HCT116 (cell line): ENCODE measurements around the gene ANO6. TPM values are rescaled to one million over a fixed set of nuclear protein-coding genes. Genes with fewer than 3 reads are reported as not detected.

Source experiments
- ATAC-seq: fragments of 200-7000 bp; cut with Tn5 transposase; 2 replicates; pipeline ENCODE4 v1.9.1; 2020; ENCODE audit warnings: mild to moderate bottlenecking, moderate library complexity
- BruUV-seq: library from RNA; stranded (reverse); fragments of 400-500 nt; replicated peaks from 2 replicates; lab custom pipeline; 2021; lab: Mats Ljungman, UMichigan
- CTCF ChIA-PET: fragments of 300-600 bp; sonication (Branson Sonifier 250); formaldehyde crosslinking; loops from one replicate; lab custom pipeline; 2021; ENCODE audit warnings: antibody characterized with exemption; lab: Charles Lee
- POLR2A ChIA-PET: fragments of 300-600, 350-600 bp; sonication (Branson Sonifier 250); formaldehyde crosslinking; loops from one replicate; lab custom pipeline; 2021; ENCODE audit warnings: antibody characterized with exemption; lab: Charles Lee
- RAD21 ChIA-PET, 2 experiments: fragments of 300-600 bp; sonication (Branson Sonifier 250); formaldehyde crosslinking; loops; one replicate each; lab custom pipeline; 2023; ENCODE audit warnings: low total read pairs in 2 of 2; ENCODE audit not compliant: uncharacterized antibody in 2 of 2, unreplicated experiment in 2 of 2, low non-redundant PET in 1 of 2; lab: Charles Lee
- DNase-seq: peaks from one replicate; pipeline ENCODE4 v3.0.0-alpha.2; 2010; ENCODE audit warnings: low read depth, low spot score
- H2AFZ ChIP-seq: fragments of 200-600 bp; shearing (Covaris generic), sonication (generic); 2 replicates; pipeline ENCODE4 v1.6.1; 2017; ENCODE audit warnings: low read depth, mixed run types, mixed read lengths, antibody characterized with exemption, low read length; ENCODE audit not compliant: poor library complexity, severe bottlenecking
- H3K27ac ChIP-seq: 2 replicates; pipeline ENCODE4 v1.5.1; 2012; ENCODE audit warnings: low read depth, low read length
- H3K27me3 ChIP-seq: fragments of 200-600 bp; sonication (generic); 2 replicates; pipeline ENCODE4 v1.6.1; 2016; ENCODE audit warnings: mixed run types, low read length, mixed read lengths; ENCODE audit not compliant: insufficient read depth
- H3K36me3 ChIP-seq, 2 experiments: fragments of 200-500 bp in 1 of 2; fragments of 200-600 bp in 1 of 2; sonication (Bioruptor generic) in 1 of 2; sonication (generic) in 1 of 2; 2 replicates each; pipeline versions ENCODE4 v1.5.1 to v1.6.1; 2014 to 2016; ENCODE audit warnings: low read length in 2 of 2, inconsistent platforms in 1 of 2, mixed read lengths in 1 of 2, mixed run types in 1 of 2; ENCODE audit not compliant: insufficient read depth in 2 of 2, control insufficient read depth in 1 of 2
- H3K4me1 ChIP-seq, 2 experiments: fragments of 200-600 bp in 1 of 2; sonication (generic) in 1 of 2; 2 replicates each; pipeline versions ENCODE4 v1.5.1 to v1.6.1; 2012 to 2017; ENCODE audit warnings: low read length in 2 of 2, inconsistent platforms in 1 of 2, mild to moderate bottlenecking in 1 of 2, mixed read lengths in 1 of 2, mixed run types in 1 of 2, moderate library complexity in 1 of 2; ENCODE audit not compliant: insufficient read depth in 2 of 2, control insufficient read depth in 1 of 2
- H3K4me2 ChIP-seq: fragments of 200-600 bp; sonication (generic); 2 replicates; pipeline ENCODE4 v1.6.1; 2017; ENCODE audit warnings: mixed run types, low read length, mixed read lengths
- H3K4me3 ChIP-seq, 2 experiments: fragments of 200-600 bp in 1 of 2; sonication (generic) in 1 of 2; replicated peaks in 1 of 2; 2 replicates each; pipeline ENCODE4 v1.5.1; 2011 to 2016; ENCODE audit warnings: low read length in 2 of 2, control low read depth in 1 of 2, low read depth in 1 of 2, mild to moderate bottlenecking in 1 of 2, mixed read lengths in 1 of 2, mixed run types in 1 of 2
- H3K79me2 ChIP-seq: fragments of 200-600 bp; sonication (generic); 2 replicates; pipeline ENCODE4 v1.6.1; 2017; ENCODE audit warnings: mild to moderate bottlenecking, mixed run types, low read length, moderate library complexity, mixed read lengths; ENCODE audit not compliant: insufficient read depth
- H3K9ac ChIP-seq: fragments of 200-600 bp; sonication (generic); 2 replicates; pipeline ENCODE4 v1.6.1; 2016; ENCODE audit warnings: low read length, mixed read lengths
- H3K9me2 ChIP-seq: fragments of 200-600 bp; sonication (generic), shearing (Covaris generic); 2 replicates; pipeline ENCODE4 v1.6.1; 2017; ENCODE audit warnings: mixed run types, mild to moderate bottlenecking, moderate library complexity; ENCODE audit not compliant: insufficient read depth
- H3K9me3 ChIP-seq, 2 experiments: fragments of 200-500 bp in 1 of 2; fragments of 200-600 bp in 1 of 2; sonication (Bioruptor generic) in 1 of 2; sonication (generic) in 1 of 2; 2 replicates each; pipeline ENCODE4 v1.6.1; 2014 to 2017; ENCODE audit warnings: low read length in 2 of 2, mixed read lengths in 2 of 2, inconsistent platforms in 1 of 2, low read depth in 1 of 2, mild to moderate bottlenecking in 1 of 2, mixed run types in 1 of 2, moderate library complexity in 1 of 2; ENCODE audit not compliant: control insufficient read depth in 1 of 2, insufficient read depth in 1 of 2
- H4K20me1 ChIP-seq: fragments of 200-600 bp; sonication (generic), shearing (Covaris generic); 2 replicates; pipeline ENCODE4 v1.6.1; 2017; ENCODE audit warnings: mixed run types, mild to moderate bottlenecking, moderate library complexity; ENCODE audit not compliant: insufficient read depth
- CBX3 ChIP-seq: IDR thresholded peaks from 2 replicates; pipeline ENCODE4 v1.6.1; 2012; ENCODE audit warnings: low read depth
- CEBPB ChIP-seq: IDR thresholded peaks from 2 replicates; pipeline ENCODE4 v1.6.1; 2012; ENCODE audit warnings: low read depth
- EZH2 ChIP-seq: fragments of 200-600 bp; sonication (generic); IDR thresholded peaks from 2 replicates; pipeline ENCODE4 v1.6.1; 2017; ENCODE audit warnings: antibody characterized with exemption, mixed run types
- JUND ChIP-seq: IDR thresholded peaks from 2 replicates; pipeline ENCODE4 v1.6.1; 2012
- POLR2AphosphoS5 ChIP-seq: IDR thresholded peaks from 2 replicates; pipeline ENCODE4 v1.6.1; 2011; ENCODE audit warnings: mild to moderate bottlenecking, low read depth, low read length, moderate library complexity
- RAD21 ChIP-seq: IDR thresholded peaks from 2 replicates; pipeline ENCODE4 v1.6.1; 2012; ENCODE audit warnings: low read depth, mild to moderate bottlenecking
- SIN3A ChIP-seq: IDR thresholded peaks from 2 replicates; pipeline ENCODE4 v1.6.1; 2012; ENCODE audit warnings: low read depth
- SP1 ChIP-seq: IDR thresholded peaks from 2 replicates; pipeline ENCODE4 v1.6.1; 2012; ENCODE audit warnings: low read depth
- SRF ChIP-seq: IDR thresholded peaks from 2 replicates; pipeline ENCODE4 v1.6.1; 2012; ENCODE audit warnings: low read depth
- intact Hi-C: fragments of 100-400 bp; cut with micrococcal nuclease; formaldehyde crosslinking; loops from 2 replicates; pipeline ENCODE4 v1.10.0; 2022
- total RNA-seq: library from RNA; stranded (reverse); gene quantifications from one replicate; pipeline ENCODE4 v1.2.1, GENCODE V29; 2021; ENCODE audit not compliant: unreplicated experiment
- TF ChIP-seq, protein P1 (sequence below): IDR thresholded peaks from 2 replicates; pipeline ENCODE4 v1.6.1; 2012
- TF ChIP-seq, protein P2 (sequence below): IDR thresholded peaks from 2 replicates; pipeline ENCODE4 v1.6.1; 2012; ENCODE audit warnings: low read depth

The ANO6 gene
- total RNA-seq, 1 experiment from 2014 or later: 36.7 TPM

DNA sequence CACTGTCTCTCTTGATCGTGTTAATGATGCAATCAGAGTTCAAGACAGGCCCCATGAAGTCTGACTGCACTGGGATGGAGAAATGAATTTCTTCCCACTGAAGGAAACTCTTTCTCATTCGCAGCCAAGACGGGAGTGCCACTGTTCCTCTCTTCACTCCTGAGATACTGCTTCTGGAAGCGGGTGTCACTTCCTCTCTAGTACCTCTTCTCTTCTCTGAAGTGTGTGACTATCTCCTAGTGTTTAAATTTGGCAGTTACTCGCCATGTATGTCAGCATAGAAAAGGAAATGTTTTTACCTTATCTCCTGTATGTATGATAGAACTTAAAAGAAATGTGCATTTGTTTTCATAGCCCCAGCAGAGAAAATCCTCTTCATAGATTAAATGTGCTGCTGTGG is 215.2 kb downstream of the ANO6 start:
- TF ChIP-seq SRF: no peak
- TF ChIP-seq SIN3A: no peak
- no peak for TF ChIP-seq POLR2AphosphoS5
- TF ChIP-seq, all 23 proteins: peak for 0
- Histone ChIP-seq H3K9ac (no peak overlapping the region), H3K9me2 (no peaks in the 10 kb centered on the region), H3K27ac (no peak overlapping the region), H3K4me2 (no peak overlapping the region), H3K9me3 (no peaks in the 10 kb centered on the region), H4K20me1 (no peaks in the 10 kb centered on the region), H3K4me1 (no peaks in the 10 kb centered on the region), H2AFZ (no peak overlapping the region), H3K27me3 (no peaks in the 10 kb centered on the region), H3K36me3 (no peaks in the 10 kb centered on the region), H3K4me3 (no peak overlapping the region), H3K79me2 (no peaks in the 10 kb centered on the region)
- intact Hi-C loops: no loop called here
- no TSS peak for BruUV-seq
- CTCF ChIA-PET: no interaction called here
- DNase-seq: no peak
- no peak for ATAC-seq
- POLR2A ChIA-PET: no interaction called here
- RAD21 ChIA-PET: no interaction called here

DNA sequence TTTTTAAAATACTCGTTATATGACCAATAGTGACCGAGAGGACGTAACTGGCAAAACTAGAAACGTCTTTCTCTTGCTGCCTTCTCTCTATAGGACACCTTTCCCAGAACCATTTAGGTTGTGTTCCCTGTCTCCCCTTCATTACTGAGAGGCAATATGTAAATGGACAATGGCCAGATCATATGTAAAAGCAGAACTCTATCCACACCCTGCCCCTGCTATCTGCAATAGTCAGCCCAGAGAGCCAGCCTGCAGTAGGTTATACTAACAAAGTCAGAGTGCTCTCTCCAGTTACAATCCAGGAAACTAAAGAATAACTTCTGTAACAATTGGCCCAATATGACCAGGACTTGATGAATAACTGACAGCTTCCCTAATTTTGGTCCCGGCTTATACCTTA is 216.8 kb downstream of the ANO6 start:
- H3K4me2 ChIP-seq: no peak overlapping the region
- H3K79me2 ChIP-seq: no peaks in the 10 kb centered on the region
- DNase-seq (no peak), ATAC-seq (no peak)
- no TSS peak for BruUV-seq
- CTCF ChIA-PET: no interaction called here
- H3K9ac ChIP-seq: no peak overlapping the region
- no peak overlapping the region for H2AFZ ChIP-seq
- no peak overlapping the region for H3K27ac ChIP-seq
- POLR2A ChIA-PET: no interaction called here
- no peaks in the 10 kb centered on the region for H3K4me1 ChIP-seq
- no peaks in the 10 kb centered on the region for H4K20me1 ChIP-seq
- TF ChIP-seq, protein P1, sequence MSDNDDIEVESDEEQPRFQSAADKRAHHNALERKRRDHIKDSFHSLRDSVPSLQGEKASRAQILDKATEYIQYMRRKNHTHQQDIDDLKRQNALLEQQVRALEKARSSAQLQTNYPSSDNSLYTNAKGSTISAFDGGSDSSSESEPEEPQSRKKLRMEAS: no peak
- TF ChIP-seq RAD21 (no peak), SP1 (no peak), POLR2AphosphoS5 (no peak), JUND (no peak), CEBPB (no peak), EZH2 (no peak), CBX3 (no peak)
- TF ChIP-seq, protein P2, sequence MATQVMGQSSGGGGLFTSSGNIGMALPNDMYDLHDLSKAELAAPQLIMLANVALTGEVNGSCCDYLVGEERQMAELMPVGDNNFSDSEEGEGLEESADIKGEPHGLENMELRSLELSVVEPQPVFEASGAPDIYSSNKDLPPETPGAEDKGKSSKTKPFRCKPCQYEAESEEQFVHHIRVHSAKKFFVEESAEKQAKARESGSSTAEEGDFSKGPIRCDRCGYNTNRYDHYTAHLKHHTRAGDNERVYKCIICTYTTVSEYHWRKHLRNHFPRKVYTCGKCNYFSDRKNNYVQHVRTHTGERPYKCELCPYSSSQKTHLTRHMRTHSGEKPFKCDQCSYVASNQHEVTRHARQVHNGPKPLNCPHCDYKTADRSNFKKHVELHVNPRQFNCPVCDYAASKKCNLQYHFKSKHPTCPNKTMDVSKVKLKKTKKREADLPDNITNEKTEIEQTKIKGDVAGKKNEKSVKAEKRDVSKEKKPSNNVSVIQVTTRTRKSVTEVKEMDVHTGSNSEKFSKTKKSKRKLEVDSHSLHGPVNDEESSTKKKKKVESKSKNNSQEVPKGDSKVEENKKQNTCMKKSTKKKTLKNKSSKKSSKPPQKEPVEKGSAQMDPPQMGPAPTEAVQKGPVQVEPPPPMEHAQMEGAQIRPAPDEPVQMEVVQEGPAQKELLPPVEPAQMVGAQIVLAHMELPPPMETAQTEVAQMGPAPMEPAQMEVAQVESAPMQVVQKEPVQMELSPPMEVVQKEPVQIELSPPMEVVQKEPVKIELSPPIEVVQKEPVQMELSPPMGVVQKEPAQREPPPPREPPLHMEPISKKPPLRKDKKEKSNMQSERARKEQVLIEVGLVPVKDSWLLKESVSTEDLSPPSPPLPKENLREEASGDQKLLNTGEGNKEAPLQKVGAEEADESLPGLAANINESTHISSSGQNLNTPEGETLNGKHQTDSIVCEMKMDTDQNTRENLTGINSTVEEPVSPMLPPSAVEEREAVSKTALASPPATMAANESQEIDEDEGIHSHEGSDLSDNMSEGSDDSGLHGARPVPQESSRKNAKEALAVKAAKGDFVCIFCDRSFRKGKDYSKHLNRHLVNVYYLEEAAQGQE: no peak
- RAD21 ChIA-PET: no interaction called here
- H3K9me3 ChIP-seq: no peaks in the 10 kb centered on the region
- no peaks in the 10 kb centered on the region for H3K9me2 ChIP-seq
- no peaks in the 10 kb centered on the region for H3K27me3 ChIP-seq
- no peak overlapping the region for H3K4me3 ChIP-seq
- intact Hi-C loops: no loop called here
- no peaks in the 10 kb centered on the region for H3K36me3 ChIP-seq
